SK-N-SH treated with all-trans-retinoic acid at 6 μM for 48 hours (cell line): ENCODE data around the gene ASTN2.

Source experiments
- ATAC-seq: fragments of 200-7000 bp; cut with Tn5 transposase; 3 replicates; pipeline ENCODE4 v1.9.1; 2020; ENCODE audit warnings: mild to moderate bottlenecking, moderate library complexity
- ARNTL ChIP-seq: fragments of 450-650 bp; formaldehyde crosslinking; IDR thresholded peaks from 2 replicates; pipeline ENCODE4 v1.5.0; 2020; ENCODE audit warnings: low read depth, mild to moderate bottlenecking, moderate library complexity, borderline replicate concordance
- BACH2 ChIP-seq: fragments of 250-450 bp; sonication (Bioruptor Pico); IDR thresholded peaks from 2 replicates; pipeline ENCODE4 v1.9.0; 2021; ENCODE audit warnings: mild to moderate bottlenecking, borderline replicate concordance
- CREB5 ChIP-seq: fragments of 250-450 bp; sonication (Bioruptor Pico); IDR thresholded peaks from 2 replicates; pipeline ENCODE4 v1.5.1; 2020; ENCODE audit warnings: low read depth, mild to moderate bottlenecking, moderate library complexity
- CSDC2 ChIP-seq: fragments of 250-450 bp; sonication (Bioruptor Pico); IDR thresholded peaks from 2 replicates; pipeline ENCODE4 v1.5.0; 2020; ENCODE audit warnings: mild to moderate bottlenecking, moderate library complexity
- CSRNP3 ChIP-seq: fragments of 250-450 bp; sonication (Bioruptor Pico); IDR thresholded peaks from 2 replicates; pipeline ENCODE4 v1.5.1; 2021; ENCODE audit warnings: mild to moderate bottlenecking, moderate library complexity
- ESRRG ChIP-seq: fragments of 250-450 bp; sonication (Bioruptor Pico); IDR thresholded peaks from 2 replicates; pipeline ENCODE4 v1.6.1; 2021; ENCODE audit warnings: mild to moderate bottlenecking
- GLIS3 ChIP-seq: fragments of 250-450 bp; sonication (Bioruptor Pico); IDR thresholded peaks from 2 replicates; pipeline ENCODE4 v1.5.0; 2020; ENCODE audit warnings: mild to moderate bottlenecking, moderate library complexity
- ISL1 ChIP-seq: fragments of 250-450 bp; sonication (Bioruptor Pico); IDR thresholded peaks from 2 replicates; pipeline ENCODE4 v2.1.2; 2022; ENCODE audit warnings: mild to moderate bottlenecking, moderate library complexity
- OSR1 ChIP-seq: fragments of 250-450 bp; sonication (Bioruptor Pico); IDR thresholded peaks from 2 replicates; pipeline ENCODE4 v1.8.0; 2022; ENCODE audit warnings: moderate library complexity, mild to moderate bottlenecking, inconsistent platforms
- PATZ1 ChIP-seq: fragments of 250-450 bp; sonication (Bioruptor Pico); IDR thresholded peaks from 2 replicates; pipeline ENCODE4 v1.8.0; 2020; ENCODE audit warnings: mild to moderate bottlenecking, moderate library complexity, borderline replicate concordance
- PPARA ChIP-seq: fragments of 250-450 bp; sonication (Bioruptor Pico); IDR thresholded peaks from 2 replicates; pipeline ENCODE4 v1.5.0; 2020; ENCODE audit warnings: mild to moderate bottlenecking, borderline replicate concordance
- RARB ChIP-seq: fragments of 250-450 bp; sonication (Bioruptor Pico); IDR thresholded peaks from 2 replicates; pipeline ENCODE4 v1.8.0; 2021; ENCODE audit warnings: mild to moderate bottlenecking, moderate library complexity
- SNAI2 ChIP-seq: fragments of 250-450 bp; sonication (Bioruptor Pico); IDR thresholded peaks from 2 replicates; pipeline ENCODE4 v1.5.0; 2020; ENCODE audit warnings: mild to moderate bottlenecking, moderate library complexity
- TOX ChIP-seq: fragments of 250-450 bp; sonication (Bioruptor Pico); IDR thresholded peaks from 2 replicates; pipeline ENCODE4 v1.8.0; 2021; ENCODE audit warnings: mild to moderate bottlenecking, moderate library complexity, borderline replicate concordance
- TSHZ2 ChIP-seq: fragments of 250-450 bp; sonication (Bioruptor Pico); IDR thresholded peaks from 2 replicates; pipeline ENCODE4 v1.5.0; 2020; ENCODE audit warnings: mild to moderate bottlenecking, moderate library complexity
- ZC3H10 ChIP-seq: fragments of 250-450 bp; sonication (Bioruptor Pico); IDR thresholded peaks from 2 replicates; pipeline ENCODE4 v1.5.1; 2021; ENCODE audit warnings: mild to moderate bottlenecking, moderate library complexity
- ZFP3 ChIP-seq: fragments of 250-450 bp; sonication (Bioruptor Pico); IDR thresholded peaks from 2 replicates; pipeline ENCODE4 v1.5.0; 2020; ENCODE audit warnings: mild to moderate bottlenecking, moderate library complexity
- ZFP30 ChIP-seq: fragments of 450-650 bp; formaldehyde crosslinking; IDR thresholded peaks from 2 replicates; pipeline ENCODE4 v1.5.0; 2022; ENCODE audit warnings: mild to moderate bottlenecking, moderate library complexity
- ZNF565 ChIP-seq: fragments of 450-650 bp; formaldehyde crosslinking; conservative IDR thresholded peaks from 2 replicates; pipeline ENCODE4 v1.5.0; 2020; ENCODE audit warnings: low read depth, mild to moderate bottlenecking, moderate library complexity
- ZNF70 ChIP-seq: fragments of 450-650 bp; formaldehyde crosslinking; IDR thresholded peaks from 2 replicates; pipeline ENCODE4 v1.5.0; 2020; ENCODE audit warnings: mild to moderate bottlenecking, moderate library complexity
- ZNF8 ChIP-seq: fragments of 450-650 bp; formaldehyde crosslinking; IDR thresholded peaks from 2 replicates; pipeline ENCODE4 v1.5.0; 2020; ENCODE audit warnings: mild to moderate bottlenecking, moderate library complexity

Gene ASTN2

GRCh38 chr9:116434314-116434713 lies 980.5 kb downstream of the ASTN2 start:
- TF ChIP-seq TOX, result no peak
- TF ChIP-seq ZNF70 (CRISPR knock-in tag), result no peak
- TF ChIP-seq ISL1, result no peak
- TF ChIP-seq ZNF8 (CRISPR knock-in tag), result no peak
- TF ChIP-seq PPARA (CRISPR knock-in tag), result no peak
- TF ChIP-seq OSR1, result no peak
- no peak for TF ChIP-seq ZNF565 (CRISPR knock-in tag)
- no peak for TF ChIP-seq CSDC2
- TF ChIP-seq, all 23 proteins: peak for 0
- ATAC-seq, result no peak

GRCh38 chr9:116432051-116432450 lies 982.8 kb downstream of the ASTN2 start:
- no peak for ATAC-seq
- TF ChIP-seq ZNF8 (CRISPR knock-in tag) (no peak), GLIS3 (no peak), OSR1 (no peak), PPARA (CRISPR knock-in tag) (no peak), ZFP3 (CRISPR knock-in tag) (no peak), ISL1 (no peak), CREB5 (CRISPR knock-in tag) (no peak), ZNF70 (CRISPR knock-in tag) (no peak), BACH2 (CRISPR knock-in tag) (no peak), TSHZ2 (no peak), CSRNP3 (CRISPR knock-in tag) (no peak), ZFP30 (CRISPR knock-in tag) (no peak)

GRCh38 chr9:116430849-116431248 lies 984.0 kb downstream of the ASTN2 start:
- no peak for ATAC-seq
- TF ChIP-seq ZNF70 (CRISPR knock-in tag) (no peak), GLIS3 (no peak), ZNF565 (CRISPR knock-in tag) (no peak), CSRNP3 (CRISPR knock-in tag) (no peak), ZFP30 (CRISPR knock-in tag) (no peak), ESRRG (CRISPR knock-in tag) (no peak), ZNF8 (CRISPR knock-in tag) (no peak), ZC3H10 (CRISPR knock-in tag) (no peak)

GRCh38 chr9:116425244-116425643 lies 989.6 kb downstream of the ASTN2 start:
- ATAC-seq, result no peak
- TF ChIP-seq TOX (no peak), ESRRG (CRISPR knock-in tag) (no peak), CSRNP3 (CRISPR knock-in tag) (no peak), ZNF565 (CRISPR knock-in tag) (no peak), ZNF8 (CRISPR knock-in tag) (no peak), BACH2 (CRISPR knock-in tag) (no peak), PATZ1 (CRISPR knock-in tag) (no peak), ZFP30 (CRISPR knock-in tag) (no peak), ZNF70 (CRISPR knock-in tag) (no peak), CSDC2 (no peak), RARB (CRISPR knock-in tag) (no peak), ZC3H10 (CRISPR knock-in tag) (no peak), OSR1 (no peak), ARNTL (CRISPR knock-in tag) (no peak), SNAI2 (CRISPR knock-in tag) (no peak), CREB5 (CRISPR knock-in tag) (no peak), ISL1 (no peak)
